ENCODE results near the gene VPS8.

VPS8 gene

GRCh38 chr3:185021256-185021655 is 209.3 kb downstream of the VPS8 start:
- no peak for DNase-seq
- Histone ChIP-seq H3K36me3 (ENCODE audit: control insufficient read depth, insufficient read depth, low read length) (peaks cover 16% of the 10 kb centered on the region), H3K27ac (ENCODE audit: insufficient read depth, low read length, poor library complexity, severe bottlenecking) (no peak overlapping the region), H3K9me3 (ENCODE audit: control insufficient read depth, low read length) (no peaks in the 10 kb centered on the region), H3K4me1 (ENCODE audit: control insufficient read depth, insufficient read depth, low read length, poor library complexity, severe bottlenecking) (no peaks in the 10 kb centered on the region), H3K4me3 (ENCODE audit: insufficient read depth, low read depth, low read length, poor library complexity, severe bottlenecking) (no peak overlapping the region), H3K27me3 (replicated peaks; ENCODE audit: control insufficient read depth, insufficient read depth, low read length, poor library complexity, severe bottlenecking) (no peaks in the 10 kb centered on the region)

GRCh38 chr3:185024406-185024805 is 212.4 kb downstream of the VPS8 start:
- Histone ChIP-seq H3K4me1 (ENCODE audit: control insufficient read depth, insufficient read depth, low read length, poor library complexity, severe bottlenecking) (no peaks in the 10 kb centered on the region), H3K36me3 (ENCODE audit: control insufficient read depth, insufficient read depth, low read length) (peaks cover 6% of the 10 kb centered on the region), H3K27me3 (replicated peaks; ENCODE audit: control insufficient read depth, insufficient read depth, low read length, poor library complexity, severe bottlenecking) (no peaks in the 10 kb centered on the region), H3K27ac (ENCODE audit: insufficient read depth, low read length, poor library complexity, severe bottlenecking) (no peak overlapping the region), H3K4me3 (ENCODE audit: insufficient read depth, low read depth, low read length, poor library complexity, severe bottlenecking) (no peak overlapping the region), H3K9me3 (ENCODE audit: control insufficient read depth, low read length) (no peaks in the 10 kb centered on the region)
- no peak for DNase-seq

GRCh38 chr3:185024966-185025365 is 213.0 kb downstream of the VPS8 start:
- Histone ChIP-seq H3K36me3 (ENCODE audit: control insufficient read depth, insufficient read depth, low read length) (peaks cover 6% of the 10 kb centered on the region), H3K27ac (ENCODE audit: insufficient read depth, low read length, poor library complexity, severe bottlenecking) (no peak overlapping the region), H3K27me3 (replicated peaks; ENCODE audit: control insufficient read depth, insufficient read depth, low read length, poor library complexity, severe bottlenecking) (no peaks in the 10 kb centered on the region), H3K4me1 (ENCODE audit: control insufficient read depth, insufficient read depth, low read length, poor library complexity, severe bottlenecking) (no peaks in the 10 kb centered on the region), H3K9me3 (ENCODE audit: control insufficient read depth, low read length) (no peaks in the 10 kb centered on the region), H3K4me3 (ENCODE audit: insufficient read depth, low read depth, low read length, poor library complexity, severe bottlenecking) (no peak overlapping the region)
- no peak for DNase-seq

- Histone ChIP-seq H3K27me3 (replicated peaks; ENCODE audit: control insufficient read depth, insufficient read depth, low read length, poor library complexity, severe bottlenecking) (no peaks in the 10 kb centered on the region), H3K4me1 (ENCODE audit: control insufficient read depth, insufficient read depth, low read length, poor library complexity, severe bottlenecking) (no peaks in the 10 kb centered on the region), H3K9me3 (ENCODE audit: control insufficient read depth, low read length) (no peaks in the 10 kb centered on the region), H3K4me3 (ENCODE audit: insufficient read depth, low read depth, low read length, poor library complexity, severe bottlenecking) (no peak overlapping the region), H3K27ac (ENCODE audit: insufficient read depth, low read length, poor library complexity, severe bottlenecking) (no peak overlapping the region), H3K36me3 (ENCODE audit: control insufficient read depth, insufficient read depth, low read length) (peaks cover 12% of the 10 kb centered on the region)
- no peak for DNase-seq
These were observed 216.2 kb downstream of the VPS8 start for GRCh38 chr3:185028121-185028520.

DNA sequence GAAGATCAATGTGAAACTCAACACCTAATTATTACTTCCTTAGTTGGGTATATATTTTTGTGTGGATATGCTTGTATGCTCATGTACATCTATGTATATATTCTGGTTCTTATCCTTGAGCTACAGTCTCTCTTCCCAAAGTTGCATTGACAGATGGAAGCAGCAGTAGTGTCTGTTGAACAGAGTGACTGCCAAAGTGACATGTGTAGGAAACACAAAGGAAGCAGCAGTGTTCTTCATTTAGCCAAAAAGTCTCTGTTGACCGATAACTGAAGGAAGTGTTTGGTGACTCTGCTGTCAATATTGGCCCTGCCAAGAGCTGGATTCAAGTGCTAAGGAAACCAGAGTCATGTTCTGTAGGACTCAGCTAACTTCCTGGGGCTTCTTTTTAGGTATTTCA is 217.1 kb downstream of the VPS8 start:
- H3K27me3 ChIP-seq (replicated peaks; ENCODE audit: control insufficient read depth, insufficient read depth, low read length, poor library complexity, severe bottlenecking), result no peaks in the 10 kb centered on the region
- no peaks in the 10 kb centered on the region for H3K4me1 ChIP-seq (ENCODE audit: control insufficient read depth, insufficient read depth, low read length, poor library complexity, severe bottlenecking)
- no peak overlapping the region for H3K27ac ChIP-seq (ENCODE audit: insufficient read depth, low read length, poor library complexity, severe bottlenecking)
- H3K4me3 ChIP-seq (ENCODE audit: insufficient read depth, low read depth, low read length, poor library complexity, severe bottlenecking), result no peak overlapping the region
- DNase-seq, result no peak
- no peaks in the 10 kb centered on the region for H3K9me3 ChIP-seq (ENCODE audit: control insufficient read depth, low read length)
- H3K36me3 ChIP-seq (ENCODE audit: control insufficient read depth, insufficient read depth, low read length), result peaks cover 11% of the 10 kb centered on the region

GRCh38 chr3:185030399-185030798 is 218.4 kb downstream of the VPS8 start:
- Histone ChIP-seq H3K4me3 (ENCODE audit: insufficient read depth, low read depth, low read length, poor library complexity, severe bottlenecking) (no peak overlapping the region), H3K27ac (ENCODE audit: insufficient read depth, low read length, poor library complexity, severe bottlenecking) (no peak overlapping the region), H3K4me1 (ENCODE audit: control insufficient read depth, insufficient read depth, low read length, poor library complexity, severe bottlenecking) (no peaks in the 10 kb centered on the region), H3K9me3 (ENCODE audit: control insufficient read depth, low read length) (no peaks in the 10 kb centered on the region), H3K27me3 (replicated peaks; ENCODE audit: control insufficient read depth, insufficient read depth, low read length, poor library complexity, severe bottlenecking) (no peaks in the 10 kb centered on the region), H3K36me3 (ENCODE audit: control insufficient read depth, insufficient read depth, low read length) (peaks cover 6% of the 10 kb centered on the region)
- no peak for DNase-seq

- Histone ChIP-seq H3K9me3 (ENCODE audit: control insufficient read depth, low read length) (peaks cover under 1% of the 10 kb centered on the region), H3K36me3 (ENCODE audit: control insufficient read depth, insufficient read depth, low read length) (peaks cover 6% of the 10 kb centered on the region), H3K27ac (ENCODE audit: insufficient read depth, low read length, poor library complexity, severe bottlenecking) (no peak overlapping the region), H3K4me3 (ENCODE audit: insufficient read depth, low read depth, low read length, poor library complexity, severe bottlenecking) (no peak overlapping the region), H3K4me1 (ENCODE audit: control insufficient read depth, insufficient read depth, low read length, poor library complexity, severe bottlenecking) (no peaks in the 10 kb centered on the region), H3K27me3 (replicated peaks; ENCODE audit: control insufficient read depth, insufficient read depth, low read length, poor library complexity, severe bottlenecking) (no peaks in the 10 kb centered on the region)
- DNase-seq, result no peak
These were observed 219.0 kb downstream of the VPS8 start for GRCh38 chr3:185030951-185031350.

DNA sequence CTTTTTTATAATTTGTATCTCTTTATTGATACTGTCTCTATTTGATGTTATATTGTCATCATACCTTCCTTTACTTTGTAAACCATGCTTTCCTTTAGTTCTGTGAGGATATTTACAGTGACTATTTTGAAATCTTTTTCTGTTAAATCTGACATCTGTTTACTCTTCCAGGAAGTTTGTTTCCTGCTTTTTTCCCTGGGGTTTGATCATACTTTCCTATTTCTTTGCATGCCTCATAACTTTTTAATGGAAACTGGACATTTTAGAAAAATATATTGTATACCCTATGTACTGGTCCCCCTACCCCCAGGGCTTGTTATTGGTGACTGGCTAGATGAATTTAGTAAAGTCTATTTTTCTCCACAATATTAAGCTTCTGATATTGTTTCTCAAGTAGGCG is 225.8 kb downstream of the VPS8 start:
- no peaks in the 10 kb centered on the region for H3K27me3 ChIP-seq (replicated peaks; ENCODE audit: control insufficient read depth, insufficient read depth, low read length, poor library complexity, severe bottlenecking)
- H3K4me3 ChIP-seq (ENCODE audit: insufficient read depth, low read depth, low read length, poor library complexity, severe bottlenecking), result no peak overlapping the region
- H3K4me1 ChIP-seq (ENCODE audit: control insufficient read depth, insufficient read depth, low read length, poor library complexity, severe bottlenecking), result no peaks in the 10 kb centered on the region
- DNase-seq, result no peak
- peaks cover 14% of the 10 kb centered on the region for H3K36me3 ChIP-seq (ENCODE audit: control insufficient read depth, insufficient read depth, low read length)
- no peak overlapping the region for H3K27ac ChIP-seq (ENCODE audit: insufficient read depth, low read length, poor library complexity, severe bottlenecking)
- H3K9me3 ChIP-seq (ENCODE audit: control insufficient read depth, low read length), result peaks cover 13% of the 10 kb centered on the region

- Histone ChIP-seq H3K27ac (ENCODE audit: insufficient read depth, low read length, poor library complexity, severe bottlenecking) (no peak overlapping the region), H3K4me3 (ENCODE audit: insufficient read depth, low read depth, low read length, poor library complexity, severe bottlenecking) (no peak overlapping the region), H3K4me1 (ENCODE audit: control insufficient read depth, insufficient read depth, low read length, poor library complexity, severe bottlenecking) (no peaks in the 10 kb centered on the region), H3K27me3 (replicated peaks; ENCODE audit: control insufficient read depth, insufficient read depth, low read length, poor library complexity, severe bottlenecking) (no peaks in the 10 kb centered on the region), H3K36me3 (ENCODE audit: control insufficient read depth, insufficient read depth, low read length) (peaks cover 26% of the 10 kb centered on the region), H3K9me3 (ENCODE audit: control insufficient read depth, low read length) (peaks cover 13% of the 10 kb centered on the region)
- DNase-seq, result no peak
These were observed 228.5 kb downstream of the VPS8 start for GRCh38 chr3:185040425-185040824.

- H3K27me3 ChIP-seq (replicated peaks; ENCODE audit: control insufficient read depth, insufficient read depth, low read length, poor library complexity, severe bottlenecking), result no peaks in the 10 kb centered on the region
- peaks cover 26% of the 10 kb centered on the region for H3K36me3 ChIP-seq (ENCODE audit: control insufficient read depth, insufficient read depth, low read length)
- peaks cover 6% of the 10 kb centered on the region for H3K9me3 ChIP-seq (ENCODE audit: control insufficient read depth, low read length)
- no peaks in the 10 kb centered on the region for H3K4me1 ChIP-seq (ENCODE audit: control insufficient read depth, insufficient read depth, low read length, poor library complexity, severe bottlenecking)
- DNase-seq, result no peak
- no peak overlapping the region for H3K4me3 ChIP-seq (ENCODE audit: insufficient read depth, low read depth, low read length, poor library complexity, severe bottlenecking)
- no peak overlapping the region for H3K27ac ChIP-seq (ENCODE audit: insufficient read depth, low read length, poor library complexity, severe bottlenecking)
These were observed 229.6 kb downstream of the VPS8 start for GRCh38 chr3:185041540-185041939.

Measured in effector memory CD4-positive, alpha-beta T cell (primary cell).